ENCODE measurements around the gene LY6G6D. TPM values are rescaled to one million over a fixed set of nuclear protein-coding genes. Genes with fewer than 3 reads are reported as not detected.

Gene LY6G6D
- total and polyA plus RNA-seq, 8 donors = not detected

DNA sequence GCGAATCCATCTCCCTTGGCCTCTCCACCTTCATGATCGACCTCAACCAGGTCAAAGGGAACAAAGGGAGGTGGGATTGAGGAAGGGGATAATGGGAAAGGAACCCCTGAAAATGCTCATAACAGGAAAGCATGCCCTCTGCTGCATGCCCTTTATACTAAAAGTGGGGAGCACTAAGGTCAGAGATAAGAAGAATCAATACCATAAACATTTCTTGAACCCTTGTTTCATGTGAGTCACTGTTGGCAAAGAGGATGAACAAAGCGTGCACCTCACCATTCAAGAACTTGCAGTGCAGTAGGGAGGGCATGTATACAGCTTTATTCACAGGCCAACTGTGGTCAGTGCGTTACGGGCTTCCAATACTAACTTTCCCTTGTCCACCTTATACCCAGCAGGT is 45.6 kb downstream of the LY6G6D start:
- H3K9me3 ChIP-seq = no peaks in the 10 kb centered on the region
- no peak overlapping the region for H3K4me3 ChIP-seq
- TF ChIP-seq EP300 (IDR thresholded peaks at IDR 0.05) (no peak), POLR2AphosphoS5 (IDR thresholded peaks at IDR 0.05) (no peak), POLR2A (IDR thresholded peaks at IDR 0.05) (no peak)
- TF ChIP-seq, protein P1, sequence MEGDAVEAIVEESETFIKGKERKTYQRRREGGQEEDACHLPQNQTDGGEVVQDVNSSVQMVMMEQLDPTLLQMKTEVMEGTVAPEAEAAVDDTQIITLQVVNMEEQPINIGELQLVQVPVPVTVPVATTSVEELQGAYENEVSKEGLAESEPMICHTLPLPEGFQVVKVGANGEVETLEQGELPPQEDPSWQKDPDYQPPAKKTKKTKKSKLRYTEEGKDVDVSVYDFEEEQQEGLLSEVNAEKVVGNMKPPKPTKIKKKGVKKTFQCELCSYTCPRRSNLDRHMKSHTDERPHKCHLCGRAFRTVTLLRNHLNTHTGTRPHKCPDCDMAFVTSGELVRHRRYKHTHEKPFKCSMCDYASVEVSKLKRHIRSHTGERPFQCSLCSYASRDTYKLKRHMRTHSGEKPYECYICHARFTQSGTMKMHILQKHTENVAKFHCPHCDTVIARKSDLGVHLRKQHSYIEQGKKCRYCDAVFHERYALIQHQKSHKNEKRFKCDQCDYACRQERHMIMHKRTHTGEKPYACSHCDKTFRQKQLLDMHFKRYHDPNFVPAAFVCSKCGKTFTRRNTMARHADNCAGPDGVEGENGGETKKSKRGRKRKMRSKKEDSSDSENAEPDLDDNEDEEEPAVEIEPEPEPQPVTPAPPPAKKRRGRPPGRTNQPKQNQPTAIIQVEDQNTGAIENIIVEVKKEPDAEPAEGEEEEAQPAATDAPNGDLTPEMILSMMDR (IDR thresholded peaks at IDR 0.05) = no peak
- H3K36me3 ChIP-seq = peaks cover 0 to 25% (median 7%) of the 10 kb centered on the region in 4 donors
- no peak overlapping the region for H3K27ac ChIP-seq
- 78 to 88% (median 85%) methylated on average over 5 of the region's 5 CpGs for WGBS, 5 donors
- no peaks in the 10 kb centered on the region for H3K27me3 ChIP-seq
- intact Hi-C loops (cut with DNase I; ENCODE audit: low total_unique reads) = loop anchor here (10.0 kb wide), 1 partner anchor 76 kb away; the partner anchor contains the start of gene LY6G5C
- H3K4me1 ChIP-seq = peaks cover 0 to under 1% (median 0%) of the 10 kb centered on the region in 4 donors
- DNase-seq = no peak

DNA sequence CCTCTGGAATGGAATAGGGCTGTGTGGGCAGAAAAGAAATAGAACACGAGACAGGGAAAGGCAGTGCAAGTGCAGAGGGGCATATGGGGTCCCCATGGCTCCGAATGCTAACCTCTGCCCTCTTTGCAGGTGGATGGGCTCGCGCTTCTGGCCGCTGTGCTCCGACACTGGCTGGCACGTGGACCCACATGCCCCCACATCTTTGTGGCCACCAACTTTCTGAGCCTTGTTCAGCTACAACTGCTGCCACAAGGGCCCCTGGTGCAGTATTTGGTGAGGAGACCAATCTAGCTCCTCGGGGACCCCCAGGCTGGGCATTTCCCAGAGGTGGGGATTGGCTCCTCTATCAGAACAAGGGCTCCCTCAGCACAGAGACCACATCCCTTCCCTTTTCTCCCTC is 46.2 kb downstream of the LY6G6D start:
- TF ChIP-seq EP300 (IDR thresholded peaks at IDR 0.05) (no peak), POLR2AphosphoS5 (IDR thresholded peaks at IDR 0.05) (no peak), POLR2A (IDR thresholded peaks at IDR 0.05) (no peak)
- TF ChIP-seq, protein P1 (IDR thresholded peaks at IDR 0.05) = no peak
- intact Hi-C loops (cut with DNase I; ENCODE audit: low total_unique reads) = loop anchor here (10.0 kb wide), 1 partner anchor 77 kb away; the partner anchor contains the start of gene LY6G5C

DNA sequence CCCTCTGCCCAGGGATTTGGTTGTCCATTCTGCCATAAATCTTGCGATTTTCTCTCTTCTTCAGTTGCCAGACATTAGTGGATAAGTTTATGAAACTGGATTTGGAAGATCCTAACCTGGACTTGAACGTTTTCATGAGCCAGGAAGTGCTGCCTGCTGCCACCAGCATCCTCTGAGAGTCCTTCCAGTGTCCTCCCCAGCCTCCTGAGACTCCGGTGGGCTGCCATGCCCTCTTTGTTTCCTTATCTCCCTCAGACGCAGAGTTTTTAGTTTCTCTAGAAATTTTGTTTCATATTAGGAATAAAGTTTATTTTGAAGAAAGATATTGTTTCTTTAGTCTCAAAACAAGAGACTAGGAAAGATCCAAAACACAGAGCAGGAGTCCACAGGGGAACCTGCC is 47.2 kb downstream of the LY6G6D start, which contains the start of gene SAPCD1:
Gene SAPCD1 (plus strand): TSS at position 301 of the 400 bp plus-strand sequence. CDS start 399 bp downstream, outside the sequence.
- Histone ChIP-seq H3K27me3 (peaks cover 0 to 7% (median 0%) of the 10 kb centered on the region in 3 donors), H3K36me3 (peaks cover 0 to 25% (median 7%) of the 10 kb centered on the region in 4 donors), H3K4me3 (no peak within 1 kb of the TSS), H3K27ac (no peak within 1 kb of the TSS), H3K9me3 (no peaks in the 10 kb centered on the region), H3K4me1 (peaks cover 0 to 10% (median 3%) of the 10 kb centered on the region in 4 donors)
- no peak for DNase-seq
- TF ChIP-seq POLR2AphosphoS5 (IDR thresholded peaks at IDR 0.05) (no peak), POLR2A (IDR thresholded peaks at IDR 0.05) (no peak), EP300 (IDR thresholded peaks at IDR 0.05) (no peak)
- TF ChIP-seq, protein P1 (IDR thresholded peaks at IDR 0.05) = no peak
- intact Hi-C loops (cut with DNase I; ENCODE audit: low total_unique reads) = loop anchor here (10.0 kb wide), 1 partner anchor 78 kb away; the partner anchor contains the start of gene LY6G5C
- WGBS, 5 donors = 74 to 80% (median 78%) methylated on average over 4 of the region's 4 CpGs

More for the DNA sequence above, 46.2 kb downstream of the LY6G6D start:
- Histone ChIP-seq H3K27ac (no peak overlapping the region), H3K4me3 (no peak overlapping the region), H3K4me1 (peaks cover 0 to 7% (median 1%) of the 10 kb centered on the region in 4 donors), H3K27me3 (peaks cover 0 to 6% (median 0%) of the 10 kb centered on the region in 3 donors), H3K36me3 (peaks cover 0 to 25% (median 7%) of the 10 kb centered on the region in 4 donors), H3K9me3 (no peaks in the 10 kb centered on the region)
- DNase-seq = no peak
- WGBS, 5 donors = 90 to 98% (median 97%) methylated on average over 8 of the region's 8 CpGs

DNA sequence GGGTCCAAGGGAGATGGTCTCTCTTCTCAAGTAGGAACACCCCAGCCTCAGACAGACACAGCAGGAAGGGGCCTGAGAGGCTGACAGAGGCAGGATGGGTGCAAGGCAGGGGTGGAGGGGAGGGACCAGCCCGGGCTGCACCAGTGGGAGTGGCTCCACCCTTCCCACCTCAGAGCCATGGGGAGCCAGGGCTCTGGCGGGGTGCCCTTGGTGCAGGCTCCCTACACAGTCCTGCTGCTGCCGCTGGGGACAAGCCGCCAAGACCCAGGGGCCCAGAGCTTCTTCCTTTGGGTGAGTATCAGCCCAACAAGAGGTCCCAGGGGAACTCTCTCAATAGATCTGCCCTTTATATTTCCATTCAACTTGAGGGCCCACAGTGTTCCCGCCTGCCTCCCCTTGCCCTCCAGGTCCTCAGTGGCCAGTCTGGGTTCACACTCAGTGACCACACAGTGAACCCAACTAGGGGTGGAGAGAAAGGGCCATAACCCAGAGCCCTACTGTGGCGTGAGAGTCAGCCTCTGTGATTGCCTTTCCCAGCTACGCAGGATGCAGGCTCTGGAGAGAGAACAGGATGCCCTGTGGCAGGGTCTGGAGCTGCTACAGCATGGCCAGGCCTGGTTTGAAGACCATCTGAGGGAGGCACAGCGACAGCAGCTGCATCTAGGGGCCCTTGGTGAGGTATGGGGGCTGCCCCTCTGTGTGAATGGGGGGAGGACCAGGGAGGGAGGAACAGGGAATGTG is 47.9 kb downstream of the LY6G6D start:
- Histone ChIP-seq H3K27me3 (peaks cover 0 to 7% (median 0%) of the 10 kb centered on the region in 3 donors), H3K4me1 (peaks cover 0 to 10% (median 3%) of the 10 kb centered on the region in 4 donors), H3K27ac (no peak overlapping the region), H3K36me3 (peaks cover 0 to 25% (median 7%) of the 10 kb centered on the region in 4 donors), H3K9me3 (no peaks in the 10 kb centered on the region), H3K4me3 (no peak overlapping the region)
- no peak for DNase-seq
- TF ChIP-seq, protein P1 (IDR thresholded peaks at IDR 0.05) = no peak
- TF ChIP-seq POLR2A (IDR thresholded peaks at IDR 0.05) (no peak), POLR2AphosphoS5 (IDR thresholded peaks at IDR 0.05) (no peak), EP300 (IDR thresholded peaks at IDR 0.05) (no peak)
- intact Hi-C loops (cut with DNase I; ENCODE audit: low total_unique reads) = loop anchor here (10.0 kb wide), 1 partner anchor 78 kb away; the partner anchor contains the start of gene LY6G5C
- 68 to 78% (median 72%) methylated on average over 5 to 8 of the region's 8 CpGs for WGBS, 5 donors
